Body of pancreas (tissue), 4 donors: Measurements from ENCODE around the gene LDB2. TPM values are rescaled to one million over a fixed set of nuclear protein-coding genes. Genes with fewer than 3 reads are reported as not detected.

Source experiments
- ATAC-seq: fragments of 150-250 bp; one replicate; pipeline ENCODE4 v1.9.1; 2016
- DNase-seq, 4 donors: peaks; one replicate each; pipeline ENCODE4 v3.0.0-alpha.2; 2019
- H3K27ac ChIP-seq, 4 donors: fragments of 200-600 bp; sonication (generic); 1 replicate in 3 of 4; 2 replicates in 1 of 4; pipeline versions ENCODE4 v1.5.1 to v1.6.1; 2016 to 2019; ENCODE audit warnings: mild to moderate bottlenecking in 1 of 4, mixed read lengths in 1 of 4, moderate library complexity in 1 of 4
- H3K27me3 ChIP-seq, 2 donors: fragments of 200-600 bp; sonication (generic); one replicate each; pipeline ENCODE4 v1.6.0; 2016; ENCODE audit warnings: mild to moderate bottlenecking in 1 of 2
- H3K36me3 ChIP-seq, 2 donors: fragments of 200-600 bp; sonication (generic); replicated peaks in 1 of 2; 2 replicates each; pipeline ENCODE4 v1.5.1; 2016; ENCODE audit warnings: low read depth in 2 of 2; ENCODE audit not compliant: insufficient read depth in 1 of 2
- H3K4me1 ChIP-seq: fragments of 200-600 bp; sonication (generic); one replicate; pipeline ENCODE4 v1.6.0; 2016
- H3K4me3 ChIP-seq, 2 donors: fragments of 200-600 bp; sonication (generic); 1 replicate in 1 of 2; 2 replicates in 1 of 2; pipeline ENCODE4 v1.5.1; 2016 to 2019
- H3K9me3 ChIP-seq, 3 donors: fragments of 200-600 bp; sonication (generic); 1 replicate in 2 of 3; 2 replicates in 1 of 3; pipeline ENCODE4 v1.5.1; 2016
- CTCF ChIP-seq, 7 experiments: fragments of 450-650 bp in 4 of 7; fragments of 200-600 bp in 3 of 7; sonication (generic) in 3 of 7; IDR thresholded peaks; one replicate each; pipeline ENCODE4 v1.5.1; 2016 to 2019; ENCODE audit warnings: antibody characterized with exemption in 7 of 7
- POLR2A ChIP-seq, 3 donors: fragments of 450-650 bp; IDR thresholded peaks; one replicate each; pipeline ENCODE4 v1.6.1; 2016; ENCODE audit warnings: antibody characterized with exemption in 3 of 3, mild to moderate bottlenecking in 2 of 3
- WGBS, 2 donors: methylation state at CpG; one replicate each; pipeline ENCODE4 v1.1.5; 2017; 5-methylcytosine and 5-hydroxymethylcytosine counted together
- intact Hi-C: fragments of 100-400 bp; cut with DNase I; formaldehyde crosslinking; loops from one replicate; pipeline ENCODE4 v1.15.1; 2023
- total RNA-seq, 2 donors: library from RNA; depleted of rRNA; stranded (reverse); fragments of >200 nt; gene quantifications; one replicate each; pipeline ENCODE4 v1.1.0, GENCODE V29; 2016

LDB2 gene
- total RNA-seq, 2 donors from 2014 or later: 14.8 to 16.5 TPM

- Histone ChIP-seq H3K4me1 (no peaks in the 10 kb centered on the region), H3K27ac (no peak overlapping the region), H3K9me3 (no peaks in the 10 kb centered on the region), H3K36me3 (no peaks in the 10 kb centered on the region), H3K27me3 (no peaks in the 10 kb centered on the region), H3K4me3 (no peak overlapping the region)
- no peak for DNase-seq
- TF ChIP-seq CTCF (IDR thresholded peaks at IDR 0.05) (no peak), POLR2A (IDR thresholded peaks at IDR 0.05) (no peak)
- intact Hi-C loops: no loop called here
- no peak for ATAC-seq
Measured at GRCh38 chr4:16663732-16664131, 234.7 kb downstream of the LDB2 start.

GRCh38 chr4:16663307-16663706, 235.1 kb downstream of the LDB2 start:
- TF ChIP-seq POLR2A (IDR thresholded peaks at IDR 0.05) (no peak), CTCF (IDR thresholded peaks at IDR 0.05) (no peak)
- ATAC-seq (no peak), DNase-seq (no peak)
- Histone ChIP-seq H3K4me3 (no peak overlapping the region), H3K27me3 (no peaks in the 10 kb centered on the region), H3K36me3 (no peaks in the 10 kb centered on the region), H3K9me3 (no peaks in the 10 kb centered on the region), H3K4me1 (no peaks in the 10 kb centered on the region), H3K27ac (no peak overlapping the region)
- 68 to 72% methylated on average over 4 of the region's 4 CpGs for WGBS, 2 donors
- intact Hi-C loops: no loop called here

GRCh38 chr4:16661813-16662212, 236.6 kb downstream of the LDB2 start:
- H3K9me3 ChIP-seq: no peaks in the 10 kb centered on the region
- intact Hi-C loops: no loop called here
- 64 to 68% methylated on average over 2 of the region's 2 CpGs for WGBS, 2 donors
- ATAC-seq (no peak), DNase-seq (no peak)
- H3K4me3 ChIP-seq: no peak overlapping the region
- no peaks in the 10 kb centered on the region for H3K4me1 ChIP-seq
- TF ChIP-seq CTCF (IDR thresholded peaks at IDR 0.05) (no peak), POLR2A (IDR thresholded peaks at IDR 0.05) (no peak)
- no peaks in the 10 kb centered on the region for H3K36me3 ChIP-seq
- no peak overlapping the region for H3K27ac ChIP-seq
- no peaks in the 10 kb centered on the region for H3K27me3 ChIP-seq

GRCh38 chr4:16660656-16661055, 237.8 kb downstream of the LDB2 start:
- WGBS, 2 donors: 86 to 98% methylated on average over 2 of the region's 2 CpGs

More at GRCh38 chr4:16660656-16661055, 237.8 kb downstream of the LDB2 start:
- no peak for ATAC-seq
- Histone ChIP-seq H3K36me3 (no peaks in the 10 kb centered on the region), H3K4me3 (no peak overlapping the region), H3K9me3 (no peaks in the 10 kb centered on the region), H3K4me1 (no peaks in the 10 kb centered on the region), H3K27ac (no peak overlapping the region), H3K27me3 (no peaks in the 10 kb centered on the region)
- TF ChIP-seq POLR2A (IDR thresholded peaks at IDR 0.05) (no peak), CTCF (IDR thresholded peaks at IDR 0.05) (no peak)
- intact Hi-C loops: no loop called here
- no peak for DNase-seq
